GM21526 (cell line): ENCODE measurements around the gene N4BP3.
A peak's percentile ranks its signal among the peaks of the same experiment; 100 is the strongest.

Experiments used
- ATAC-seq: cut with Tn5 transposase; IDR thresholded peaks from one replicate; pipeline ENCODE4 v1.9.1; 2021; ENCODE audit warnings: moderate library complexity; ENCODE audit not compliant: unreplicated experiment, low FRiP score

Gene N4BP3

DNA sequence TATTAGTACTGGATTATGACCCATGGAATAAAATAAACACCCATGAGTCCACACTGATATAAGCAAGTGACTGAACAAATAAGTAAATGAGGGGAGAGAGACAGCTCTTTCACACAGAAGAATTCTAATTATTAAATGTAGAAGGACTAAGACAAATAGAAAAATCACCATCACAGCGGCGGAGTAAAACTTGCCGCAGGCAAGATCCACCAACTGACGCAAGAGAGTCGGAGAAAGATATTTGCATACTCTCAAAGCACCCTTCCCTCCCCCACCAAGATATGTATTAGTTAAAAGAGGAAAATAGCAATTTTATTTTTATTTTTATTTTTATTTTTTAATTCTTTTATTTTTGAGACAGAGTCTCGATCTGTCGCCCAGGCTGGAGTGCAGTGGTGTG is 14.6 kb upstream of the N4BP3 start:
- ATAC-seq, result no peak

DNA sequence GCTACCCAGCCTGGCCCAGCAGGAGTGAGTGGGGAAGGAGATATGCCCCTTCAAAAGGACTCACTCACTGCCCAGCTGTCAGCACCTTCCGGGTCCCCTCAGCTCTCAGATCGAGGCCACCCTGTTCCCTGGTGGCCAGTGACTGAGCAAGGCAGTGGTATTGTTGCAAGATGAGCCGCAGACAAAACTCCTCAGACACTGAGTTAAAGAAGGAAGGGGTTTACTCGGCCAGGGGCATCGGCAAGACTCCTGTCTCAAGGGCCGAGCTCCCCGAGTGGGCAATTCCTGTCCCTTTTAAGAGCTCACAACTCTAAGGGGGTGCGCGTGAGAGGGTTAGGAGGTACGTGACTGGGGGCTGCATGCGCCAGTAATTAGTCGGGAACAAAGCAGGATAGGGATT is 9.7 kb upstream of the N4BP3 start:
- no peak for ATAC-seq

DNA sequence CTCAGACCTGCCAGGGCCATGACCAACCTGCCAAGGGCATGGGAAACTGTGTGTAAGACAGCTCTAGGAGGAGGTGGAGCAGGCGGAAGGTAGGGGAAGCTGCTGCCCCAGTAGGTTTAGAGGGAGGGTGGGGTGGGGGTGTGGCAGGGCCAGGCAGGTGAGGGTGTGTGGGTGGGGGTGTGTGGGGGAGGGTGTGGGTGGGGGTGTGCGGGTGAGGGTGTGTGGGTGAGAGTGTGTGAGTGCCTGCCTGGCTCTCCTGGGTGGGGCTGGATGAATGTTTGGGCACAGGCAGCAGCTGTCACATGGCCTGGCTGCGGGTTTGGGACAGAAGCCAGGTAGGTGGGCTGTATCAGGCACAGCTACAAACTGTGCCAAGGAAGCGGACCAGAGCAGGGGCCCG is 8.8 kb upstream of the N4BP3 start:
- ATAC-seq, result no peak

GRCh38 chr5:178106086-178106485 is 7.2 kb upstream of the N4BP3 start:
- no peak for ATAC-seq

DNA sequence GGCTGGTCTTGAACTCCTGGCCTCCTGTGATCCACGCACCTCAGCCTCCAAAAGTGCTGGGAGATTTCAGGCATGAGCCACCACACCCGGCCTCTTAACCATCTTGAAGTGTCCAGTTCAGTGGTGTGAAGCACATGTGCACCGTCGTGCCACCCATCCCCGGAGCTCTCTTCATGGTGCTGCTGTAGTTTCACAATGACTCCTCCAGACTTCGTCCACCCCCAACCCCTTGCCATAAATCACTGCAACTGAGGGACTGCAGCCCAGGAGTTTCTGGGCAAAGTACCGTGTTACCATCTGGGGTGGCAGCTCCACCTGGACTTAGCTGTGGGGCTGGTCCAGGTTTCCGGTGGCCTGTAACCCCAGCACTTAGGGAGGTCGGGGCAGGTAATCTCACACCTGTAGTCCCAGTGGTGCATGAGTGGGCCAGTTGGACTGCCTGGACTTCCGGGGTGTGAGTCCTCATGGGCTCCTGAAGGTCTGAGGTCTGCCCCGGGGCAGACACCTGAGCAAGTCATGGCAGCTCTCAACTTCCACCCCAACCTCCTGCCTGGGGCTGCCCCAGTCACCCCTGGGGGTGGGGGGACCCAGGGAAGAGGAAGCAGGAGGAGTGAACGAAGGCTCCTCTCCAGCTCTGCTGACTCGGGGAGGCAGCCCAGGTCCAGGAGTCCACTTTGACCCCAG is 6.6 kb upstream of the N4BP3 start:
- no peak for ATAC-seq

DNA sequence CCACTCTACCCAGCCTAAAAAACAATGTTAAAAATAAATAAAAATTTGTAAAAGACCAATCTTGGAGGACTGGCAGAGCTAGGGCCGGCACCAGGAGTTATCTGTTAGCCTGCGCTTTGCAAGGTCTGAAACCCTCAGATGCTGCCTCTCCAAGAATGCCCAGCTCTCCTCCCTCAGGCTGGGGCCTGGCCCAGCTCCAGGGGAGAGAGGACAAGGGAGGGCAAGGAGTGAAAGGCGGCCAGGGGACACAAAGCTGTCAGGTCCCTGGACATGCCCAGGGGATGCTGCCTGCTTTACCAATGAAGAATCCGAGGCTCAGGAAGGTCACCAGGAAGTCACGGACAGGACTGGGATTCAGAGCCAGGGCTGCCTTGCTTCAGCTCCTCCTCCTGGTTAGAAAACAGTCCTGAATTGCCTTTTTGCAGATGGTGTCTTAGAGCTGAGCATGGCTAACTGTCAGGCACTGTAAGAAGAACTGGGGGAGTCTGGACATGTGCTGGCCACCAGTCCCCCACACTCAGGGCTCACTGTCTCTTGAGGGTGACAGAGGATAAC is 5.5 kb upstream of the N4BP3 start:
- ATAC-seq, result no peak

- no peak for ATAC-seq
Observed at GRCh38 chr5:178108446-178108845, 4.9 kb upstream of the N4BP3 start.

GRCh38 chr5:178108966-178109365 is 4.4 kb upstream of the N4BP3 start:
- ATAC-seq, result no peak

DNA sequence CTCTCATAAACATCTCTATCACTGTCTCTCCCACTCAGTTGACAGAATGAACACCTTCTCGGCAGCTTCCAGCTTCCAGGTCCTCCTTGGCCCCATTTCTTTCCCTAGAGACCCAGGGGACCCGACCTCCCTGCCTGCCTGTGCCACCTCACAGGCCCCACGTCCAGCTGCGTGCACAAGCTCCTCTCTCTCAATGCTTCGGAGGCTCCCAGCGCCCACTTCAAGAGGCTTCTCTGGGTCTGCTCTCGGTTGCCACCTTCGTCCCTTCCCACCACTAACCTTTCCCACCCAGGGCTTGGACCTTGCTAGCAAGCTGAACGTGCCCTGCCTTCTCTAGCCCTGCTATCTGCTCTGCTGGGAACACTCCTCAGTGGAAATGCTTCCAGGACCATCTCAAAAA is 2.8 kb upstream of the N4BP3 start:
- ATAC-seq, result no peak

DNA sequence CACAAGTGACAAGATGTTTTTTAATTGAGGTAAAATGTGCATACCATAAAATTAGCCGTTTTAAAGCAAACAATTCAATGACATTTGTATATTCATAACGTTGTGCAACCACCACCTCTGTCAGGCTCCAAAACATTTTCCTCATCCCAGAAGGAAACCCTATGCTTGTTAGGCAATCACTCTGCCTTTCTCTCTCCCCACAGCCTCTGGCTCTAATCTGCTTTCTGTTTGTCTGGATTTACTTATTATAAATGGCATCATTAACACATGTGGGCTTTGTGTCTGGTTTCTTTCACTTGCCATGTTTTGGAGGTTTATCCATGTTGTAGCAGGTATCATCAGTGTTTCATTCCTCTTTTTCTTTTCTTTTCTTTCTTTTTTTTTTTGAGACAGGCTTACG is 1.4 kb upstream of the N4BP3 start:
- ATAC-seq, result no peak

DNA sequence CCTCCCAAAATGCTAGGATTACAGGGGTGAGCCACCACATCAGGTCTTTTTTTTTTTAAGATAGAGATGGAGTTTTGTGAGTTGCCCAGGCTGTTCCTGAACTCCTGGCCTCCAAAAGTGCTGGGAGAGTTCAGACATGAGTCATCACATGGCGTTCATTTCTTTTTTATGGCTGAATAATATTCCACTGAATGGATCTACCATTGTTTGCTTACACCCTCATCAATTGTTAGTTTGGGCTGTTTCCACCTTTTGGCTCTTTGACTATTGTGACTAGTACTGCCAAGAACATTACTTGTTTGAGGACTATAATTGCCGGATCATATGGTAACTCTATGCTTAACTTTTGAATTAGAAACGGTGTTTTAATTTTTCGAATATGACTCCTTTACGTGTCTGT is 787 bp upstream of the N4BP3 start:
- no peak for ATAC-seq

GRCh38 chr5:178113841-178114324 is 551 bp downstream of the N4BP3 start:
- no peak for ATAC-seq

DNA sequence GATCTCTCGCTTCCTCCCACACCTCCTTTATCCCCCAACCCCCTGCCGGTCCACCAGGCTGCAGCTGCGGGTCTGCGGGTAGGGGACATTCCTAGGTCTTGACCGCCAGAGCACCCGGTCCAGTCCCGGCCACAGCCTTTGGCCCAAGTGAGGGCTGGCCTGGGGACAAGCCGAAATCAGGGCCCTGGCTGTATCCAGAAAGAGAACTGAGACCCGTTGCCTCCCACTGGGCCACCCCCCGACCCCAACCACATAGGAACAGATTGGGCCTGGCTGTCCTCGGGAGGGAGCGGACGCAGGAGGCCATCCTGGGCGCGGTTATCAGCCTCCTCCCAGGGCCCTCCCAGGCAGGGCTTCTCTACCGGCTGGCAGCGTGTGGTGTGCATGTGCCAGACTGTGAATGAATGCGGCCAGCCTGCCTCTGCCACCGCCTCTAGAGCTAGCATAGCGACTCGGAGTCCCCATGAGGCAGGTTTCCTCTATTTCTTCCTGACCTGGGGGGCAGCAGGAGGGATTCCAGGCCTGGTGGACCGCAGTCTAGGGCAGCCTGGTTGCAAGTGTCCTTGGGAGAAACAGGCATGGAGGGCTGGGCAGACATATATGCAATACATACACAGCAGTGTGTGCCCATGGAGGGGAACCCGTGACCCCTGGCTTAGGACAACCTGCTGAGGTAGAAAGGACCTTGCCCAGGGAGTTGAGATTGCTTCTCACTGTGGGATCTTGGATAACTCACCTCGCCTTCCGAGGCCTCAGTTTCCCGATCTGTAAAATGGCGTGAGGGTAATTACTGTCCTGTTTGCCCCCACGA is 1.2 kb downstream of the N4BP3 start:
- ATAC-seq, result no peak

DNA sequence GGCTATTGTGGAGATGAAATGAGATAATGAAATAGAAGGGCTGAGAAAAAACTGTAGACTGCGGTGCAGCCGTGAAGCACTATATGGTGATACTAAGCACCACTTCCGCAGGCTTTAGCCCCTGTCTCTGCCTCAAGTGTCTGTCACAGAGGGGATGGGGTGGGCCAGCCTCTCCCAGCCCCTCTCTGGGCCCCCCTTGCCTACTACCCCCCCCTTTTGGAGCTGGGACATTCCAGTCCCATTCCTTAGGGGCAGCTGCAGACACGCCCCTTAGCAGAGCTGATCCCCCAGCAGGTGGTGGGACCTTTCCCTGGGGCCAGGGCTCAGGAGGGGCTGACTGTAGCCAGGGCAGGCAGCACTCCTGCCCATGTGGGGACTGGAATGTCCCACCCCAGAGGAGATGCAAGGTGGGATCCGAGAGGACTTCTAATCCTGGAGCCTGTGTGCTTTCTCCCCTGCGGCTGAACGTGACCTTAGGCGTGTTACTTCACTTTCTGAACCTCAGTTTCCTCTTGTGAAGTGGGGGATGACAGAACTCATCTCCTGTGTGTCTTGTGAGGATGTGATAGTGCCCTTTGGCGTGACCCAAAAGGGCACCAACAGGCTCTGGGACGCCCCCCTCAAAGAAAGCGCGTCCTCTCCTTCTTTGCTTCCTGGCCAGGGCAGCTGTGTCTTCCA is 1.9 kb downstream of the N4BP3 start:
- no peak for ATAC-seq

DNA sequence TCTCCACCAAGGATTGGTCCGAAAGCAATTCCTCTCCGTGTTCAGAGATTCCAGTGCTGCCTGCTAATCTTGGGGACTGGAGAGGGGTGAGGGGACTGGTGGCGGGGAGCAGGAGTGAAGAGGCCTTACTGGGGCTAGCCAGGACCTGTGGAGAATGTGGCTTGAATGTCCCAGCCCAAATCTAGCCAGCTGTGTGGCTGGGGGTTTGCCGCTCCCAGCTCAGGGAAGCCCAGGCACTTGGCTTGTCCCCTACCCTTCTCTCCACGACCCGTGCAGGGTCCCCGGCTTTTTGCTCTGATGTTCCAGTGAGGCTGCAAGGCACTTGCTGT is 2.4 kb downstream of the N4BP3 start:
- ATAC-seq, result no peak

DNA sequence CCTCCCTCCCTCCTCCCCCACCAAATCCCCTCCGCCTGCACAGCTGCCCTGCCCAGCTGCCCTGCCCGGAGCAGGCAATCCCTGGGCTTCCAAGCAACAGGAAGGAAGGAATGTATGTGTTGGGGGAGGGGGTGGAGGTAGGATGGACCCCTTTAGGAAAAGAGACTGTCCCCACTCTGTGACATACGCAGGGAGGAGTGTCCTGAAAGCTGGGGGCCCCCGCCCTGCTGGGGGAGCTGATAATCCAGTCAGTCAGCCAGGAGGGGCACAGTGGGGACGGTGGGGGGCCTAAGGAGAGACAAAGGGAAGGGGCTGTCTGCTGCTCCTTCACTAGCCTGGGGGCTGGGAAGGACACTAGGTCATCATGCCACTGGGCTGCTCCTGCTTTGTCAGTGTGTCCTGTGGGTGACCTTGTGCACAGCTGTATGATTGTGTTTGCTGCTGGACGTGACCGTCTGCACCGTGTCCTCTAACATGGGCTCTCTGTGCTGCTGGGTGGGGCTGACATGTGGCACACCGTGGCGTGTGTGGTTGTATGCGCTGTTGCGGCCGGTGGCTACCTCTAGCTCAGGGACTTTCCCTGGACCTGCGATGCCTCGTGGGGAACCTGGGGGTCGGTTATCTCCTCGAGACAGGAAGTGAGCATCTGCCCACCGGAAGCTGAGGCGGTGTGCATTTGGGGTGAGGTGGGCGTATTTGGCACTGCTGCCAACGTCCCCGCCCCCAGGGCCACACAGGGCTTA is 3.0 kb downstream of the N4BP3 start:
- ATAC-seq, result no peak

DNA sequence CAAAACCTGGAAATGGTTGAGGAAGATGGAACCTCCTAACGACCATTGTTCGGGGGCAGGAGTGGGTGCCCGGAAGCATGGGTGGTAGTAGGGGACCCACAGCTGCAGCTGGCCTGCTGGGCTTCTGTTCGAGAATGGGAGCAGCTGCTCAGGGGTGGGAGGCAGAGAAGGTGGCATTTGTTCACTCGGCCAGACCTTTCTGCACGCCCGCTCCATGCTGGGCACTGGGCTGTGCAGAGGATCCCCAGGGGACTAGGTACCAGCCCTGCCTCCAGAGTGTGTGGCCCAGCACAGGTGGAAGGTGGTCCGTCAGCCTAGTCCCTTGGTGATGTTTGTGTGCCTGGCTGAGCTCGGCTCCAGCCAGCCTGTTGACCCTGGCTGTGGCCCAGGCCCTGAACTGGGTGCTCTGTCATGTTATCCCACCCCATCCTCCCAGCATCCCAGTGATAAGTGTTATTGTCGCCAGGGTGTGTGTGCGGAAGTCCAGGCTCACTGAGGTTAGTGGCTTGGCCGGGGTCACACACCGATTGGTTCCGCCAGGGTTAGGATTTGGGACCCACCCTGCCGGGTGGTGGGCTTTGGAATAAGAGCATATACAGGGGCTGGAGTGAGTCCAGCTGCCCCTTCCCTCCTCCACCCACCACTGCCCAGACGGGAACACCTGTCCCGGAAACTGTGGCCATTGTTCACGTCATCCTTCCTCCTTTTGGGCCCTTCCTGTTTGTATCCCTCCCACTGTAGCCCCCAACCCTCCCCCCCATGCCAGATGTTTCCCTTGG is 4.8 kb downstream of the N4BP3 start:
- ATAC-seq, result no peak

- ATAC-seq, result no peak
Observed at GRCh38 chr5:178119915-178120606, 6.7 kb downstream of the N4BP3 start.

DNA sequence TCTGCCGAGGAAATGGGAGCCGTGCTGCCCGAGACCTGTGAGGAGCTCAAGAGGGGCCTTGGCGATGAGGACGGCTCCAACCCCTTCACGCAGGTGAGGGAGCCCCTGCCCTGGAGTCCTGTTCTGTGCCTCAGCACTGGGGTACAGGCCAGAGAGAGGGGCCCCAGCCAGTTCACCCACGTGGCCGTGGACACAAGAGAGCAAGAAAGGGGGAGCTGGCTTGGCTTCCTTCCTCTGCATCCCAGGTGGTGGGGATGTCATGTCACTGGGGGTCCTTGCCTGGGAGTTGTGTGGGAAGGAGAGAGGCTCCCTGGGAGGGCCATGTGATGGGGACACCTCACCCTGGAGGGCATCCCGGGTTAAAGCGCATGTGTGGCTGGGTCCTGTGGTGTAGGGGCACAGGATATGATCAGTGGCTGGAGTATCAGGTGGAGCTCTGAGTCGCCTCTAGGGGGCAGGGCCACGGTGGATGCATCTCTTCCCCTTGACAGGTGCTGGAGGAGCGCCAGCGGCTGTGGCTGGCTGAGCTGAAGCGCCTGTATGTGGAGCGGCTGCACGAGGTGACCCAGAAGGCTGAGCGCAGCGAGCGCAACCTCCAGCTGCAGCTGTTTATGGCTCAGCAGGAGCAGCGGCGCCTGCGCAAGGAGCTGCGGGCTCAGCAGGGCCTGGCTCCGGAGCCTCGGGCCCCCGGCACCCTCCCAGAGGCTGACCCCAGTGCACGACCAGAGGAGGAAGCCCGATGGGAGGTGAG is 7.5 kb downstream of the N4BP3 start:
- ATAC-seq, result peak; percentile 78
